Gastrocnemius medialis (tissue), 4 donors: ENCODE data around the gene UNC119.

Source experiments
- CTCF ChIP-seq, 5 experiments: fragments of 450-650 bp in 3 of 5; fragments of 200-600 bp in 2 of 5; sonication (generic) in 2 of 5; IDR thresholded peaks in 4 of 5; conservative IDR thresholded peaks in 1 of 5; 1 replicate in 4 of 5; 2 replicates in 1 of 5; pipeline ENCODE4 v1.5.1; 2016 to 2019; ENCODE audit warnings: antibody characterized with exemption in 5 of 5, mild to moderate bottlenecking in 3 of 5, moderate library complexity in 3 of 5
- POLR2A ChIP-seq, 2 donors: fragments of 450-650 bp; IDR thresholded peaks; one replicate each; pipeline ENCODE4 v1.6.1; 2017; ENCODE audit warnings: antibody characterized with exemption in 2 of 2, mild to moderate bottlenecking in 2 of 2, moderate library complexity in 2 of 2

- TF ChIP-seq POLR2A (IDR thresholded peaks at IDR 0.05): no peak
- no peak for TF ChIP-seq CTCF (IDR thresholded peaks at IDR 0.05 in 4 of 5, conservative IDR thresholded peaks at IDR 0.05 in 1 of 5)
Measured at GRCh38 chr17:28597606-28598383, 45.4 kb upstream of the UNC119 start.
